Caco-2 (cell line): ENCODE results near the gene KIDINS220. TPM values are rescaled to one million over a fixed set of nuclear protein-coding genes. Genes with fewer than 3 reads are reported as not detected.

Experiments
- BruUV-seq: library from RNA; stranded (reverse); fragments of 400-500 nt; replicated peaks from 2 replicates; lab custom pipeline; 2021; lab: Mats Ljungman, UMichigan
- CTCF ChIA-PET: fragments of 300-600 bp; sonication (Branson Sonifier 250); formaldehyde crosslinking; loops from one replicate; lab custom pipeline; 2022; ENCODE audit warnings: antibody characterized with exemption; lab: Charles Lee
- POLR2A ChIA-PET: fragments of 300-600 bp; sonication (Branson Sonifier 250); formaldehyde crosslinking; loops from one replicate; lab custom pipeline; 2022; ENCODE audit warnings: antibody characterized with exemption; lab: Charles Lee
- DNase-seq, 2 experiments: peaks; one replicate each; pipeline versions ENCODE4 v3.0.0 to v3.0.0-alpha.2; 2020 to 2022
- H3K27me3 ChIP-seq: replicated peaks from 2 replicates; pipeline ENCODE4 v1.6.0; 2011; ENCODE audit warnings: low read length; ENCODE audit not compliant: control insufficient read depth, insufficient read depth
- H3K36me3 ChIP-seq: 2 replicates; pipeline ENCODE4 v1.5.1; 2011; ENCODE audit warnings: low read length; ENCODE audit not compliant: control insufficient read depth, insufficient read depth
- H3K4me1 ChIP-seq: fragments of 250-450 bp; sonication (Bioruptor Pico); 2 replicates; pipeline ENCODE4 v1.5.1; 2020; ENCODE audit warnings: mild to moderate bottlenecking
- H3K4me3 ChIP-seq: 2 replicates; pipeline ENCODE4 v1.5.1; 2011; ENCODE audit warnings: low read depth, mild to moderate bottlenecking, control low read depth, low read length
- H3K9me3 ChIP-seq: fragments of 250-450 bp; sonication (Bioruptor Pico); 2 replicates; pipeline ENCODE4 v1.5.1; 2020; ENCODE audit warnings: mild to moderate bottlenecking, moderate library complexity
- H3K27ac Mint-ChIP-seq: one replicate; pipeline ENCODE4 v1.8.0; 2022; ENCODE audit warnings: mixed read lengths; ENCODE audit not compliant: unreplicated experiment
- H3K27me3 Mint-ChIP-seq: one replicate; pipeline ENCODE4 v1.8.0; 2022; ENCODE audit warnings: mixed read lengths; ENCODE audit not compliant: insufficient read depth, unreplicated experiment
- H3K36me3 Mint-ChIP-seq: one replicate; pipeline ENCODE4 v1.8.0; 2022; ENCODE audit warnings: mild to moderate bottlenecking, mixed read lengths; ENCODE audit not compliant: insufficient read depth, unreplicated experiment
- H3K4me1 Mint-ChIP-seq: one replicate; pipeline ENCODE4 v1.8.0; 2022; ENCODE audit warnings: low read depth, mixed read lengths; ENCODE audit not compliant: unreplicated experiment
- H3K4me3 Mint-ChIP-seq: one replicate; pipeline ENCODE4 v1.8.0; 2022; ENCODE audit warnings: mild to moderate bottlenecking, moderate library complexity, mixed read lengths; ENCODE audit not compliant: unreplicated experiment
- H3K9me3 Mint-ChIP-seq: one replicate; pipeline ENCODE4 v1.8.0; 2022; ENCODE audit warnings: mixed read lengths; ENCODE audit not compliant: unreplicated experiment
- CTCF ChIP-seq, 2 experiments: fragments of 200-600 bp in 1 of 2; IDR thresholded peaks; 1 replicate in 1 of 2; 2 replicates in 1 of 2; pipeline versions ENCODE4 v1.5.1 to v1.8.0; 2011 to 2022; ENCODE audit warnings: antibody characterized with exemption in 1 of 2, control low read depth in 1 of 2, inconsistent platforms in 1 of 2, low read depth in 1 of 2, low read length in 1 of 2, mild to moderate bottlenecking in 1 of 2, moderate library complexity in 1 of 2; ENCODE audit not compliant: insufficient read depth in 1 of 2, severe bottlenecking in 1 of 2, unreplicated experiment in 1 of 2
- intact Hi-C: fragments of 100-400 bp; cut with micrococcal nuclease; formaldehyde crosslinking; loops from one replicate; pipeline ENCODE4 v1.10.0; 2022; ENCODE audit not compliant: unreplicated experiment
- total RNA-seq: library from RNA; stranded (reverse); gene quantifications from 2 replicates; pipeline ENCODE4 v1.2.3, GENCODE V29; 2022

Gene KIDINS220
- total RNA-seq, 1 experiment from 2014 or later = 32.8 TPM

GRCh38 chr2:8800218-8800617 lies 37.2 kb downstream of the KIDINS220 start:
- peaks cover 8% of the 10 kb centered on the region for H3K36me3 Mint-ChIP-seq
- Histone ChIP-seq H3K4me1 (no peaks in the 10 kb centered on the region), H3K27me3 (no peaks in the 10 kb centered on the region), H3K4me3 (no peak overlapping the region), H3K9me3 (no peaks in the 10 kb centered on the region), H3K36me3 (no peaks in the 10 kb centered on the region; the same call in none of the 2 replicates)
- BruUV-seq = no TSS peak
- ChIA-PET POLR2A (no interaction called here), CTCF (no interaction called here)
- no peak overlapping the region for H3K27ac Mint-ChIP-seq
- intact Hi-C loops = no loop called here
- no peaks in the 10 kb centered on the region for H3K27me3 Mint-ChIP-seq
- TF ChIP-seq CTCF (IDR thresholded peaks at IDR 0.05; ENCODE audit: insufficient read depth in 1 of 2, low read depth in 1 of 2, low read length in 1 of 2, severe bottlenecking in 1 of 2, unreplicated experiment in 1 of 2) = no peak
- DNase-seq = no peak
- no peaks in the 10 kb centered on the region for H3K9me3 Mint-ChIP-seq
- no peak overlapping the region for H3K4me3 Mint-ChIP-seq
- H3K4me1 Mint-ChIP-seq = peaks cover 6% of the 10 kb centered on the region

DNA sequence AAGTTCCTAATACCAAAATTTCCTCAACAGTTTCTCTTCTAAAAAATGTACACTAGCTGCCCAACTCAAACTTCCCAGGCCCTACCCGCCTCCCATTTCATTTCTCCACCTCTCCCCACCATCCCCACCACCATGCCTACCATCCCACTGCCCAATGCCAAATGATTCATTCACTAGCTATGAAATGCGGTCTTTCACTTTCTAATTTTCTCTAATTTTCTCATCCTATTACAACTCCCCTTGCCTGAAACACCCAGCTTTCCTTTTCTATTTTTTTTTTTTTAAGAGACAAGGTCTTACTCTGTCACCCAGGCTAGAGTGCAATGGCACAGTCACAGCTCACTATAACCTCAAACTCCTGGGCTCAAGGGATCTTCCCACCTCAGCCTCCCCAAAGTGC lies 38.4 kb downstream of the KIDINS220 start:
- Mint-ChIP-seq H3K9me3 (no peaks in the 10 kb centered on the region), H3K4me3 (no peak overlapping the region), H3K27me3 (no peaks in the 10 kb centered on the region), H3K36me3 (peaks cover 8% of the 10 kb centered on the region), H3K27ac (no peak overlapping the region), H3K4me1 (peaks cover 6% of the 10 kb centered on the region)
- DNase-seq = no peak
- no peaks in the 10 kb centered on the region for H3K27me3 ChIP-seq
- intact Hi-C loops = no loop called here
- no peak for TF ChIP-seq CTCF (IDR thresholded peaks at IDR 0.05; ENCODE audit: insufficient read depth in 1 of 2, low read depth in 1 of 2, low read length in 1 of 2, severe bottlenecking in 1 of 2, unreplicated experiment in 1 of 2)
- H3K36me3 ChIP-seq = no peaks in the 10 kb centered on the region; the same call in 1 of the 2 replicates
- H3K4me3 ChIP-seq = no peak overlapping the region
- no peaks in the 10 kb centered on the region for H3K9me3 ChIP-seq
- CTCF ChIA-PET = interaction anchor here (0.5 kb wide), 1 partner anchor 39 kb away, joined by 3 read pairs; no protein-coding TSS in a partner anchor
- H3K4me1 ChIP-seq = no peaks in the 10 kb centered on the region
- POLR2A ChIA-PET = no interaction called here
- BruUV-seq = no TSS peak

GRCh38 chr2:8798393-8798792 lies 39.0 kb downstream of the KIDINS220 start:
- POLR2A ChIA-PET = no interaction called here
- CTCF ChIA-PET = interaction anchor here (0.5 kb wide), 1 partner anchor 38 kb away, joined by 3 read pairs; no protein-coding TSS in a partner anchor
- Mint-ChIP-seq H3K27ac (no peak overlapping the region), H3K36me3 (peaks cover 8% of the 10 kb centered on the region), H3K4me3 (no peak overlapping the region), H3K4me1 (peaks cover 6% of the 10 kb centered on the region), H3K27me3 (no peaks in the 10 kb centered on the region), H3K9me3 (no peaks in the 10 kb centered on the region)
- Histone ChIP-seq H3K9me3 (no peaks in the 10 kb centered on the region), H3K4me1 (no peaks in the 10 kb centered on the region), H3K36me3 (no peaks in the 10 kb centered on the region; the same call in 1 of the 2 replicates), H3K4me3 (no peak overlapping the region), H3K27me3 (no peaks in the 10 kb centered on the region)
- no TSS peak for BruUV-seq
- DNase-seq = no peak
- intact Hi-C loops = no loop called here
- no peak for TF ChIP-seq CTCF (IDR thresholded peaks at IDR 0.05; ENCODE audit: insufficient read depth in 1 of 2, low read depth in 1 of 2, low read length in 1 of 2, severe bottlenecking in 1 of 2, unreplicated experiment in 1 of 2)
